GM19455 (cell line): Measurements from ENCODE around the gene SPOPL.
"Not testable (repeated sequence)": the region's sequence is repeated elsewhere in the genome, so short reads cannot be mapped to it uniquely, and the experiment has no call there.

Experiments used
- ATAC-seq: cut with Tn5 transposase; IDR thresholded peaks from one replicate; pipeline ENCODE4 v1.9.1; 2021; ENCODE audit not compliant: unreplicated experiment

Gene SPOPL

DNA sequence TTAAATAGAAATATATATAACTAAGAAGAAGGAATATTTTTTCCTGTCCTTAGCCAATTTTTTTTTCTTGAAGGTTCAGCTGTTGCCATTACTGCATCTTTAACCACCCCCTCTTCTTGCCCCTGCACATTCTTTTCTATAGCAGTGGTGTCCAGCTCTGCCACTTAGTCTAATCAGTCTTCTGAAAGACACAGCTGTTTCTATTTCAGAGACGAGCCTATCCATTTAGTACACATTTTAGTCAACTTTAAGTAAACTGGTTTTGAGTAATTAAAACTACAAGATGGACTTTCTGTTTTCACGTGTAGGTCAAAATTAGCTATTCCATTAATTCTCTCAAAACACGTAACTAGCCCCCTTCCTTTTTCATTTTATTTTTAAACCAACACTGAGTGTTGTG, 21.0 kb downstream of the SPOPL start:
- ATAC-seq, result peak; percentile 83

DNA sequence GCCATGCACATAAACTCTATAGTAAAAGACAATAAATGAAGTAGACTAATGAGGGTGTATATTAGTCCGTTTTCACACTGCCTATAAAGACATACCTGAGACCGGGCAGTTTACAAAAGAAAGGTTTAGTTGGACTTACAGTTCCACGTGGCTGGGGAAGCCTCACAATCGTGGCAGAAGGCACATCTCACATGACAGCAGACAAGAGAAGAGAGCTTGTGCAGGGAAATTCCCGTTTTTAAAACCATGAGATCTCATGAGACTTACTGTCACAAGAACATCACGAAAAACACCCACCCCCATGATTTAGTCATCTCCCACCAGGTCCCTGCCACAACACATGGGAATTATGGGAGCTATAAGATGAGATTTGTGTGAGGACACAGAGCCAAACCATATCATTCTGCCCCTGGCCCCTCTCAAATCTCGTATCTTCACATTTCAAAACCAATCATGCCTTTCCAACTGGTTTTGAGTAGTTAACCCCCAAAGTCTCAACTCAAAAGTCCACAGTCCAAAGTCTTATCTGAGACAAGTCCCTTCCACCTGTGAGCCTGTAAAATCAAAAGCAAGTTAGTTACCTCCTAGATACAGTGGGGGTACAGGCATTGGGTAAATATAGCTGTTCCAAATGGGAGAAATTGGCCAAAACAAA, 21.6 kb downstream of the SPOPL start:
- peak; percentile 51 for ATAC-seq

DNA sequence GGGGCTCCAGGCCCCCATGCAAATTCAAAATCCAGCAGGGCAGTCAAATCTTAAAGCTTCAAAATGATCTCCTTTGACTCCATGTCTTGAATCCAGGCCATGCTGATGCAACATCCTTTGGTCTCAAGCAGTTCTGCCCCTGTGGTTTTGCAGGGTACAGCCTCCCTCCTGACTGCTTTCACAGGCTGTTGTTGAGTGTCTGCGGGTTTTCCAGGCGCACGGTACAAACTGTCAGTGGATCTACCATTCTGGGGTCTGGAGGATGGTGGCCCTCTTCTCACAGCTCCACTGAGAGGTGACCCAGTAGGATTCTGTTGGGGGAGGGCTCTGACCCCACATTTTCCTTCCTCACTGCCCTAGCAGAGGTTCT, 22.1 kb downstream of the SPOPL start:
- ATAC-seq, result not testable (repeated sequence)

- ATAC-seq, result not testable (repeated sequence)
These were observed 22.8 kb downstream of the SPOPL start for GRCh38 chr2:138524353-138524752.

DNA sequence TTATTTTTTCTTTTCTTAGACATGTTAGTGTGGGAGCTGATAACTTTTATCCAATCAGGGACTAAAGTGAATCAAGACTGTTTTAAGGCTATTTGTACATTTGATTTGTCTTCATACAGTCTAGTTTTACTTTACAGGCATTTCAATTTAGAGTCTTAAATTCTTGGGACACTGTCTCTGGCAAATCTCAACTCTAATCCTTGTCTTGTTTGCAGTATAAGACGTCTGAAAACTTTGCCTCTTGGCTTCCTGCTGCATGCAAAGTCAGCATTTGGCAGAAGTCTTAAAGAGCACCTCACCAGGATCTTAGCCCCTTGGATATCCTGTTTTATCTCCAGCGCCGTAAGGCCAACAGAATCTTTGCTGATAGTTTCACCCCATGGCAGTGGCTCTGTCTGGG, 30.3 kb downstream of the SPOPL start:
- ATAC-seq, result no peak

DNA sequence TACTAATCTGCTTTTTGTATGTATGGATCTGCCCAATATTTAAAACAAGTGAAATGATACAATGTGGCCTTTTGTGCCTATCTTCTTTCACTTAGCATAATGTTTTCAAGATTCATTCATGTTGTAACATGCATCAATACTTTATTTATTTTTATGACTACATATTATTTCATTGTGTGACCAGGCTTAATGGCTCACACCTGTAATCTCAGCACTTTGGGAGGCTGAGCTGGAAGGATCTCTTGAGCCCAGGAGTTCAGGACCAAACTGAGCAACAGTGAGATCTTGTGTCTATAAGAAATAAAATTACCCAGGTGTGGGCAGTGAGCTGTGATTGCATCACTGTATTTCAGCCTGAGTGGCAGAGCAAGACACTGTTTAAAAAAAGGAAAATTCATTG, 33.2 kb downstream of the SPOPL start:
- ATAC-seq, result no peak

- no peak for ATAC-seq
These were observed 34.7 kb downstream of the SPOPL start for GRCh38 chr2:138536302-138536701.

DNA sequence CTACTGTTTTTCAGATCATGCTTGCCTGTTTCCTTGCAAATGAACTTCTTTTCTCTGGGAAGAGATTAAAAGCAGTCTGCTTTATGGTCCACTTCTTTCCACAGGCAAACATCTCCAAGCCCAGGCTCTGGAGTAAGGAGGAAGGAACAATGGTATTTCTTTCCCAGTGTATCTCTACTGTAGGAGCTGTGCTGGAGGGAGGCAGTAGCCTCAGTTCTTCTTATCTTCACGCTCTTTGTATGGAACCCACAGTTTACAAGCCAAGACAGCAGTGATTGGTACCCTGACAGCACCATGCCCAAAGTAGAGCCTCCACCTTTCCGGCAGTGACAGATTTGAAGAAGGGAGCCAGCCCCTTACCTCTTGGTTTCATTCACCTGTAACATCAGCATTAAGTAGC, 35.2 kb downstream of the SPOPL start:
- ATAC-seq, result no peak

GRCh38 chr2:138537170-138537915, 35.8 kb downstream of the SPOPL start:
- no peak for ATAC-seq

- ATAC-seq, result not testable (repeated sequence)
These were observed 42.6 kb downstream of the SPOPL start for GRCh38 chr2:138544206-138544605.

DNA sequence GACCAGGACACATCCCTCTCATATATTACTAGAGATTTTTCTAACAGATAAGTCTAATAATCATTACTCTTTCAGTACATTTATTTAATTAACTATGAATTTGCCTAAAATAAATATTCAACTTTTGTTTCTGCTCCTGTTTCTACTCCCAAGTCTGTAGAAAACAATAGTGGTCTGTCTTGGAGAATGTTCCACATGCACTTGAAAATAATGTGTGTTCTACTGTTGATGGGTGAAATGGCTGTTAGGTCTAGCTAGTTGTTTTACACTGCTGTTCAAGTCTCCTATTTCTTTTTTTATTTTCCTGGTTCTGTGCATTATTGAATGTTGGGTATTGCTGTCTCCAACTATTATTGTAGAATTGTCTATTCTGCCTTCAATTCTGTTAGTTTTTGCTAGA, 47.2 kb downstream of the SPOPL start:
- no peak for ATAC-seq

GRCh38 chr2:138550172-138550571, 48.6 kb downstream of the SPOPL start:
- ATAC-seq, result no peak

- ATAC-seq, result no peak
These were observed 49.2 kb downstream of the SPOPL start for GRCh38 chr2:138550670-138551287.

DNA sequence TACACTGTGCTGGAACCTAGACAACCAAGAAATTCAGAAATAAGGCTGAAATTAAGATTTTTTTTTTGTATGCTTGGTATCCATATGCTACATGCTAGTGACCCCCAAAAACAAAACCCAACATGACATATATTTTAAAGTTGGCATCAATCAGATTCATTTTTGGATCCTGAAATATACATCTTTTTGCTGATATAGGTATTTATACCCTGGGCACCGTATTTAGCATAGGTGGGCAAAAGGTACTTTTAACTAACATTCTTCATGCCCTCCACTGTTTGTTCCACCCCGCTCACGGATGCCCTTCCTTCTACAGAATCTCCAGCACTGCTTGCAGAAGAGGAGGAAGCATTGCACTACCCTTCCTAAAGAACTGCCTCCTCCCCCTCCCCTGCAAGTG, 52.6 kb downstream of the SPOPL start:
- ATAC-seq, result no peak

DNA sequence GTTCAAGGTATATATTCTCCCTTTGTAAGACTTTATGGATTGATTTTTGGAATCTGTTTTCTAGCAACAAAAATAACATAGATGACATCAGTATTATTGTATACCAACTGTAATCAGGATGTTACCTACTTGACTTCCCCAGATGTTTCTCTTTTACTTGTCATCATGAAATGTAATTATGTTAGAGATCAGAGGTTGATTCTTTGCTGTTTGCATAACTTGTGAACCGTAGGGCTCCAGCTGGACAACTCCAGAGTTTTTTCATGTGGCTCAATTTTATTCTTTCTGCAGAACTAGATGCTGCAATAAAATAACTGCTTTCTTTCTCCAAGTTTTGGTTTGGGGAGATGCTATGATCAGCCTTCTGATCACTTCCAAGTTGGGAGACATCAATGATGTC, 58.1 kb downstream of the SPOPL start:
- no peak for ATAC-seq

GRCh38 chr2:138564586-138565229, 63.1 kb downstream of the SPOPL start:
- no peak for ATAC-seq

- no peak for ATAC-seq
These were observed 63.6 kb downstream of the SPOPL start for GRCh38 chr2:138565230-138565598.

DNA sequence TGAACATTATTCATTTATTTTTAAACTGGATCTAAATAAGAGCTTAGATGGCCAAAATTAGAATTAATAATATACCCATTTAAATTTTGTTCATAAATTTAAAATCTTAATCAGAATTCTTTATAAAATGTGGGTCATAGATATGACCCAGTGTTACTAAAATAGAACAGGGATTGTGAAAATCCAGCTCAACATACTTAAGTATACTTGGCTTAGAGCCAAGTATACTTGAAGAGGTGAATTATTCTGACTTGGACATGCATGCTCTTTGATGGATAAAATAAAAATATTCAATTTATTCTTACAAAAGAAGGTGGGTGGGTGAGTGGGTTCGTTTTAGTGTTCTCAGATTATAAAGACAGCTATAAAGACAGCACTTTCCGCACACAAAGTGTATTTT, 70.7 kb downstream of the SPOPL start:
- no peak for ATAC-seq

DNA sequence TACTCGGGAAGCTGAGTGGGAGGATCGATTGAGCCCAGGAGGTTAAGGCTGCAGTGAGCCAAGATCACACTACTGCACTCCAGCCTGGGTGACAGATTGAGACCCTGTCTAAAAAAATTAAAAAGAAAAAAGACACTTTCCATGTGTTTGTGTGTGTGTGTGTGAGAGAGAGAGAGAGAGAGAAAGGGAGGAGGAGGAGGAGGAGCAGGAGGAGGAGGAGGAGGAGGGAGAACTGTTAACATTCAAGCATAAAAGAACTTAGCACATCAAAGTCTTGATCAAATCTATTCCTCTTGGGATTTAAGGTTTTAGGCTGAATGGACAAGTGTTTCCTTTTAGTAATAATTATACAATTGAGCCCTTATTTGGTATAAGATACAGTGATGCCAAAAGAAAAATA, 75.5 kb downstream of the SPOPL start:
- ATAC-seq, result no peak

DNA sequence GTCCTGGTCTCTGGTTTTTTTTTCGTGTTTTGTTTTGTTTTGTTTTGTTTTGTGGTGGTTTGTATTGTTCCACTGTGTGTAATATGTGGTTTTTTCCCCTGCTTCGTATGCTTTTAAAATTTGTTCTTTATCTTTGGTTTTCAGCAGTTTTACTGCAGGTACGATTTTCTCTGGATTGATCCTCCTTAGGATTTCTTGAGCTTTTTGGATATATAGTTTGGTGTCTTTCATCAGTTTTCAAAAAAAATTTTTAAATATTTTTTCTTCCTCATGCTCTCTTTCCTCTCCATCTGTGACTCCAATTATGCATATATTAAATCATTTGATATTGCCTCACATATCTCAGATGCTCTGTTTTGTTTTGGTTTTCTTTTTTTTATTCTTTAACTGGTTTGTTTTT, 78.0 kb downstream of the SPOPL start:
- ATAC-seq, result no peak

GRCh38 chr2:138581909-138582308, 80.3 kb downstream of the SPOPL start:
- no peak for ATAC-seq

- ATAC-seq, result no peak
These were observed 88.1 kb downstream of the SPOPL start for GRCh38 chr2:138589663-138590062.
